ENCODE data around the gene TENT4B.
A peak's percentile ranks its signal among the peaks of the same experiment; 100 is the strongest.

TENT4B gene

DNA sequence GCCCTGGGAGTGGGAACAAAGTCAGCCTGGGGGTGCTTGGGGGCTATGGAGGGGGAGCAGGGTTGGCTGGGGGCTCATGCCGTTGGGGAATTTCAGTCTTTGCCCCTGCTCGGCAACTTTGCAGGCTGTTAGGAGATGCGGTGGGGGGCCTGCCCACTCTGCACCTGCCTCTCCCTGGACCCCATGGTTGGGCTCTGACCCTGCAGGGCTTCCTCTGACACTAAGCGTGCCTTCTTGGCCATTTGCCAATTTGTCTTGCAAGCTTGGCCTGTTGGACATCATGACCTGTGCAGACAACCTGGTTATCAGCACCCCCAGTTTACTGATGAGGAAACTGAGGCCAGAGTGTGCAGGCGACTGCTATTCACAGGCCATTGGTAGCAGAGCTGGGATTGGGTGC is 127.8 kb downstream of the TENT4B start:
- peaks cover 89 to 98% (median 97%) of the 10 kb centered on the region in 10 experiments for H3K4me1 ChIP-seq
- H4K20me1 ChIP-seq: peaks cover 14 to 63% (median 25%) of the 10 kb centered on the region in 11 experiments; a peak in 19 of 22 replicates
- no peaks in the 10 kb centered on the region for H3K27me3 ChIP-seq
- peak overlapping the region; percentile 87 to 100 (median 99) for H3K4me2 ChIP-seq
- H3K4me3 ChIP-seq: peak overlapping the region in 9 of 10 experiments; percentile 36 to 66 (median 49); a peak in 15 of 20 replicates
- H3K36me3 ChIP-seq: peaks cover 0 to 11% (median 0%) of the 10 kb centered on the region in 11 experiments; a peak in 5 of 22 replicates
- H3K9ac ChIP-seq: peak overlapping the region in 10 of 11 experiments; percentile 72 to 85 (median 80); a peak in 19 of 22 replicates
- H3K27ac ChIP-seq: peak overlapping the region; percentile 76 to 100 (median 90); a peak in 20 of 22 replicates
- no peaks in the 10 kb centered on the region; a peak in 1 of 22 replicates for H3K9me3 ChIP-seq (replicated peaks in 1 of 11)
- TF ChIP-seq Cebpa-rat (IDR thresholded peaks at IDR 0.05): no peak
